Measurements from ENCODE around the gene LINS1. TPM values are rescaled to one million over a fixed set of nuclear protein-coding genes. Genes with fewer than 3 reads are reported as not detected.

LINS1 gene
- total and polyA plus RNA-seq, 12 donors: 4.7 to 12.2 (median 6.9) TPM

GRCh38 chr15:100573526-100573925 lies 28.5 kb downstream of the LINS1 start:
- TF ChIP-seq CTCF (IDR thresholded peaks at IDR 0.05): no peak
- ATAC-seq (no peak), DNase-seq (no peak)
- 91 to 95% methylated on average over 4 of the region's 4 CpGs for WGBS, 2 donors
- Histone ChIP-seq H3K4me1 (peaks cover 0 to 4% (median 0%) of the 10 kb centered on the region in 9 donors), H3K27me3 (no peaks in the 10 kb centered on the region), H3K4me3 (no peak overlapping the region), H3K27ac (no peak overlapping the region), H3K36me3 (peaks cover 0 to 59% (median 13%) of the 10 kb centered on the region in 9 donors), H3K9me3 (no peaks in the 10 kb centered on the region)
- intact Hi-C loops (cut with DNase I): loop anchor here in 4 of 10 donors (2.0 to 5.0 kb wide), 4 partner anchors 221 to 231 kb away; partner anchors contain the start of gene ADAMTS17 (in 1 of the 4)

- no peak for DNase-seq
- H3K27ac ChIP-seq: no peak overlapping the region
- H3K36me3 ChIP-seq: peaks cover 0 to 65% (median 13%) of the 10 kb centered on the region in 9 donors
- ATAC-seq: no peak
- H3K27me3 ChIP-seq: no peaks in the 10 kb centered on the region
- intact Hi-C loops (cut with DNase I): loop anchor here in 5 of 10 donors (1.0 to 5.0 kb wide), 5 partner anchors 220 to 230 kb away; partner anchors contain the start of gene ADAMTS17 (in 1 of the 5)
- TF ChIP-seq CTCF (IDR thresholded peaks at IDR 0.05): peak; percentile 35 to 72 (median 67)
- H3K4me3 ChIP-seq: no peak overlapping the region
- H3K9me3 ChIP-seq: no peaks in the 10 kb centered on the region
- 65 to 67% methylated on average over 4 of the region's 4 CpGs for WGBS, 2 donors
- peaks cover 0 to 4% (median 0%) of the 10 kb centered on the region in 9 donors for H3K4me1 ChIP-seq
Observed at GRCh38 chr15:100572362-100572983, 29.5 kb downstream of the LINS1 start.

- Histone ChIP-seq H3K27me3 (no peaks in the 10 kb centered on the region), H3K27ac (no peak overlapping the region), H3K4me3 (no peak overlapping the region), H3K9me3 (no peaks in the 10 kb centered on the region), H3K36me3 (peaks cover 0 to 65% (median 13%) of the 10 kb centered on the region in 9 donors), H3K4me1 (peaks cover 0 to 4% (median 0%) of the 10 kb centered on the region in 9 donors)
- WGBS, 2 donors: 85 to 91% methylated on average over 6 of the region's 6 CpGs
- no peak for DNase-seq
- ATAC-seq: no peak
- intact Hi-C loops (cut with DNase I): loop anchor here in 9 of 10 donors (1.0 to 5.0 kb wide), 7 partner anchors 219 to 229 kb away; partner anchors contain the start of gene ADAMTS17 (in 1 of the 9)
- TF ChIP-seq CTCF (IDR thresholded peaks at IDR 0.05): no peak
Observed at GRCh38 chr15:100571592-100572167, 30.3 kb downstream of the LINS1 start.

GRCh38 chr15:100570735-100571313 lies 31.2 kb downstream of the LINS1 start:
- H3K36me3 ChIP-seq: peaks cover 0 to 67% (median 13%) of the 10 kb centered on the region in 9 donors
- ATAC-seq (no peak), DNase-seq (no peak)
- H3K9me3 ChIP-seq: no peaks in the 10 kb centered on the region
- no peak for TF ChIP-seq CTCF (IDR thresholded peaks at IDR 0.05)
- H3K4me3 ChIP-seq: no peak overlapping the region
- intact Hi-C loops (cut with DNase I): loop anchor here in 7 of 10 donors (1.0 to 5.0 kb wide), 6 partner anchors 219 to 229 kb away; partner anchors contain the start of gene ADAMTS17 (in 1 of the 7)
- H3K27ac ChIP-seq: no peak overlapping the region
- WGBS, 2 donors: 91 to 96% methylated on average over 4 of the region's 4 CpGs
- H3K4me1 ChIP-seq: peaks cover 0 to 4% (median 0%) of the 10 kb centered on the region in 9 donors
- H3K27me3 ChIP-seq: no peaks in the 10 kb centered on the region
